ENCODE results near the gene FAM219A.

DNA sequence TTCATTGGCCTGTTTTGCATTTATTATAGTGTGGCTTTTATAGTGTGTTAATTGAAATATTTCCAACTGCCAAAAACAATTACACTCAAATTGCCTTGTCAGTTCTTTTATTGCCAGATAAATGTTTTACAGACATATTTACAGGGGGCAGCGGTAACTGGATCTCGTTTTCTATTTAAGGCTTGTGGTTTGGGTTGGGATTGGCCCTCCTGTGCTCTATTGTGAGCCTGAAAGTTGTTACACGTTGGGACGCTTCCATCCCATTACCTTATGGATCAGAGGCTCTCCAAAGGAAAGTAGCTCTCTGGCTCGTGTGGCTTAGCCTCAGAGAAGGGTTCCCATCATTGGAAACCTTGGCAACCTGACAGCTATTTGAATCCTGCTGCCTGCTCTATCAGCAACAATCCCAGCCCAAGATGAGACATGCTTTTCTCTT lies 21.1 kb upstream of the FAM219A start:
- TF ChIP-seq, protein P1, sequence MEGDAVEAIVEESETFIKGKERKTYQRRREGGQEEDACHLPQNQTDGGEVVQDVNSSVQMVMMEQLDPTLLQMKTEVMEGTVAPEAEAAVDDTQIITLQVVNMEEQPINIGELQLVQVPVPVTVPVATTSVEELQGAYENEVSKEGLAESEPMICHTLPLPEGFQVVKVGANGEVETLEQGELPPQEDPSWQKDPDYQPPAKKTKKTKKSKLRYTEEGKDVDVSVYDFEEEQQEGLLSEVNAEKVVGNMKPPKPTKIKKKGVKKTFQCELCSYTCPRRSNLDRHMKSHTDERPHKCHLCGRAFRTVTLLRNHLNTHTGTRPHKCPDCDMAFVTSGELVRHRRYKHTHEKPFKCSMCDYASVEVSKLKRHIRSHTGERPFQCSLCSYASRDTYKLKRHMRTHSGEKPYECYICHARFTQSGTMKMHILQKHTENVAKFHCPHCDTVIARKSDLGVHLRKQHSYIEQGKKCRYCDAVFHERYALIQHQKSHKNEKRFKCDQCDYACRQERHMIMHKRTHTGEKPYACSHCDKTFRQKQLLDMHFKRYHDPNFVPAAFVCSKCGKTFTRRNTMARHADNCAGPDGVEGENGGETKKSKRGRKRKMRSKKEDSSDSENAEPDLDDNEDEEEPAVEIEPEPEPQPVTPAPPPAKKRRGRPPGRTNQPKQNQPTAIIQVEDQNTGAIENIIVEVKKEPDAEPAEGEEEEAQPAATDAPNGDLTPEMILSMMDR (conservative IDR thresholded peaks at IDR 0.05; ENCODE audit: low read depth, low read length) = no peak
- TF ChIP-seq EZH2phosphoT487 (IDR thresholded peaks at IDR 0.05; ENCODE audit: borderline replicate concordance, low read length) = no peak
- TF ChIP-seq EZH2 (IDR thresholded peaks at IDR 0.05; ENCODE audit: low read length, unreplicated experiment) = no peak
